Activated CD4-positive, alpha-beta memory T cell treated with anti-CD3 and anti-CD28 coated beads for 36 hours (primary cell): ENCODE data around the gene ASPSCR1. TPM values are rescaled to one million over a fixed set of nuclear protein-coding genes. Genes with fewer than 3 reads are reported as not detected.

Experiments used
- CTCF ChIA-PET: fragments of 350-600 bp; sonication (Branson Sonifier 250); formaldehyde crosslinking; loops from one replicate; lab custom pipeline; 2021; ENCODE audit warnings: antibody characterized with exemption, inconsistent platforms; lab: Charles Lee
- POLR2A ChIA-PET: fragments of 350-600 bp; sonication (Branson Sonifier 250); formaldehyde crosslinking; loops from one replicate; lab custom pipeline; 2021; ENCODE audit warnings: antibody characterized with exemption; lab: Charles Lee
- DNase-seq: peaks from one replicate; pipeline ENCODE4 v3.0.0-alpha.2; 2020
- H3K27ac Mint-ChIP-seq: one replicate; pipeline ENCODE4 v1.8.0; 2021; ENCODE audit warnings: mixed read lengths
- H3K27me3 Mint-ChIP-seq: one replicate; pipeline ENCODE4 v1.8.0; 2021; ENCODE audit warnings: mixed read lengths
- H3K36me3 Mint-ChIP-seq: one replicate; pipeline ENCODE4 v1.8.0; 2021; ENCODE audit warnings: mixed read lengths
- H3K4me1 Mint-ChIP-seq: one replicate; pipeline ENCODE4 v1.8.0; 2021; ENCODE audit warnings: low read depth, mixed read lengths
- H3K4me3 Mint-ChIP-seq: one replicate; pipeline ENCODE4 v1.8.0; 2021; ENCODE audit warnings: mild to moderate bottlenecking, mixed read lengths
- H3K9me3 Mint-ChIP-seq: one replicate; pipeline ENCODE4 v1.8.0; 2021; ENCODE audit warnings: mixed read lengths
- intact Hi-C: fragments of 100-400 bp; cut with micrococcal nuclease; formaldehyde crosslinking; loops from one replicate; pipeline ENCODE4 v1.15.1; 2023
- total RNA-seq, 2 experiments: library from RNA; stranded (reverse); gene quantifications; one replicate each; pipeline ENCODE4 v1.2.3, GENCODE V29; 2021

ASPSCR1 gene
- total RNA-seq, 2 experiments from 2014 or later, result 25.4 to 27.1 TPM

DNA sequence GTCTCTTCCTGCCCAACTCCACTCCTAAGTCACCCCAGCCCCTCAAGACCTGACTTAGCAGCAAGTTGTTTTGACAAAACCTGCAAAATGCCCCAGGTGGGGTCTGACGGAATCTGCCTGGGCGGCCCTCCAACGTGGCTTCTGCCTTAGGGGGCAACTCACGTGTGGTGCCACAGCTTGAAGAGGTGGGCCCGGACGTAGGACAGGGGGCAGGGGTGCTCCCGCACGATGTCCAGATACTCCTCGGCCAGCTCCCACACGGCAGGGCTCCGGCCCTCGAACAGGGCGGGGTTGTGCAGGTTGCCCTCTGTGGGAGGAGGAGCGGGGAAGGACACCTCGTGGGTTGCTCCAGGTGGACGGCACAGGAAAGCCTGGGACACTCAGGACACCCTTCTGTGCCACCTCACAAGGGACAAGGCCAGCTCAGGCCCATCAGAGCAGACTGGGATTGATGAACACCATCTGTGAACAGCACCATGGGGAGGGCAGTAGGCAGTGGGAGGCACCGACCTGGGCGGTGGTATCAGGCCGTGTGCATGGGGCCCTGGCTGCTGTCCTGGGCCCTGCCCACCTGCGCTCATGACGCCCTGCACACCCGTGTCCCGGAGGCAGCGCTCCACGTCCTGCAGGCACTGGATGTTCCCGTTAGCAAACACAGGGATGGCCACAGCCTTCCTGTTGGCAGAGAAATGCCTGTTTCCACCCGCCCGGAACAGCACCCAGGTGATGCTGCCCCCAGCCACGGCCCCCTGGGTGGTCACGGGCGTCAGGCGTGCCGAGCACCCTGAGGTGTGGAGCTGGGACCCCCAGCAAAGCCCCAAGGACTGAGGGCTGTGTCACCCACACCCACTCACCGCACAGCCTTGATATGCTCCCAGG, 83.9 kb downstream of the ASPSCR1 start:
- intact Hi-C loops, result loop anchor here (10.0 kb wide), 1 partner anchor 94 kb away; no protein-coding TSS in a partner anchor
- no peaks in the 10 kb centered on the region for H3K9me3 Mint-ChIP-seq
- ChIA-PET POLR2A (no interaction called here), CTCF (no interaction called here)
- no peaks in the 10 kb centered on the region for H3K27me3 Mint-ChIP-seq
- H3K36me3 Mint-ChIP-seq, result peaks cover 8% of the 10 kb centered on the region
- peaks cover 6% of the 10 kb centered on the region for H3K4me1 Mint-ChIP-seq
- no peak overlapping the region for H3K4me3 Mint-ChIP-seq
- DNase-seq, result no peak
- no peak overlapping the region for H3K27ac Mint-ChIP-seq

DNA sequence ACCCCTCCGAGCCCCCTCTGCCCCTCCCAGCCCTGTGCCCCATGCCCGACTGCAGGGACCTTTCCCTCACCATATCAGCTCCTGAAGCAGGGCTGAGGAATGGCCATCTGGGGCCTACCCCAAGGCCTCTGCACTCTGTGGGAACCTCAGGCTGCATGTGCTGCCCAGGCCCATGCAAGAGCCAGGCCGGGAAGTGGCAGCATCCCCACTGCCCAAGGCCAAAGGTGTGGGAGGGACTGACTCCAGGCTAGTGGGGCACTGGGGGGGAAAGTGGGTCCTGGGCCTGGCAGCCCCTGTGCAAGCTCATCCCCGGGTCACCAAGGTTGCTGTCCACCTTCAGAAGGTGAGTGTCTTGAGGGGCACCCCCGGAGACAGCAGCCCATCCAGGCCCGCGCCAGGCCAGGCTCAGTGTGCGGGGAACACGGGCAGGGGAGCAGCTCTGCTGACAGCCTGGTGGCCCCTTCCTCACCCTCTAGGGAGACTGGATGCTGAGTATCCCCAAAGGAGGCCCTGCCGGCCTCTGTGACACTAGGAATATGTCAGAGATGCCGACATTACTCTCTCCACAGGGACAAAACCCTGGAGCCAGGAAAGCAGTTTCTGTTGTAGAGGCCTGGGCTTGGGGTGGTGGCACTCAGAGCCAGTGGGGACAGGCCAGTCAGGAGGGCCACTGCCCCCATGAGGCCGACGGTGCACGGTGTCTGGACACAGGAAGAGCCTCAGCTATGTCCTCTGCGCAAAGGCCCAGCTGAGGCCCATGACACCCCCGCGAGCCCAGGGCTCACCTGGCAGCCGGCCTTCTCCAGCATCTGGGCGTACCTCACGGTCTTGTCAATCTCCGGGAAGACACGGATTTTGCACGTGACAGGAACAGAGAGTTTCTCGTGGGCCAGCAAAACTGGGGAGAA, 84.9 kb downstream of the ASPSCR1 start:
- peaks cover 9% of the 10 kb centered on the region for H3K4me1 Mint-ChIP-seq
- H3K36me3 Mint-ChIP-seq, result peaks cover 8% of the 10 kb centered on the region
- ChIA-PET CTCF (interaction anchor here (4.4 kb wide), 1 partner anchor 32 kb away, joined by 17 read pairs; no protein-coding TSS in a partner anchor), POLR2A (no interaction called here)
- H3K27ac Mint-ChIP-seq, result no peak overlapping the region
- DNase-seq, result no peak
- no peaks in the 10 kb centered on the region for H3K27me3 Mint-ChIP-seq
- H3K9me3 Mint-ChIP-seq, result no peaks in the 10 kb centered on the region
- intact Hi-C loops, result loop anchor here (10.0 kb wide), 1 partner anchor 92 kb away; no protein-coding TSS in a partner anchor
- no peak overlapping the region for H3K4me3 Mint-ChIP-seq

DNA sequence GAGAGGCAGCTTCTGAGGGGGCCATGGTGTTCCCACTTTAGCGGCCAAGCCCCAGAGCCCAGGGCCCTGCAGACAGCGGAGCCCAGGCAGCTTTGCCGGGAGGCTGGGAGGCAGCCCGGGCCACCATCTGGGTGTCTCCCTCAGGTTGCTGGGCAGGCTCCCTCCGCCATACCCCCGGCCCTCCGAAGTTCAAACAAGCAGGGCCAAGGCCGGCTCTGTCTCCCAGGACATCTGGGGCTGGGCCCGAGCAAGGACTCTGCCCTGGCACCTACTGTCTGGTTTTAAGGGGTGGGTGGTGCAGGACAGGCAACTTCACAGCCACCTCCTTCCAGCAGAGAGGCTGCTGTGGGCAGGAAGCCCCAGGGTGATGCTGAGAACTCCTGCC, 85.5 kb downstream of the ASPSCR1 start:
- no peaks in the 10 kb centered on the region for H3K27me3 Mint-ChIP-seq
- no peak for DNase-seq
- CTCF ChIA-PET, result interaction anchor here (4.4 kb wide), 1 partner anchor 33 kb away, joined by 17 read pairs; no protein-coding TSS in a partner anchor
- intact Hi-C loops, result loop anchor here (10.0 kb wide), 1 partner anchor 92 kb away; no protein-coding TSS in a partner anchor
- H3K4me1 Mint-ChIP-seq, result peaks cover 9% of the 10 kb centered on the region
- no peak overlapping the region for H3K4me3 Mint-ChIP-seq
- H3K9me3 Mint-ChIP-seq, result no peaks in the 10 kb centered on the region
- POLR2A ChIA-PET, result no interaction called here
- H3K27ac Mint-ChIP-seq, result no peak overlapping the region
- peaks cover 4% of the 10 kb centered on the region for H3K36me3 Mint-ChIP-seq

DNA sequence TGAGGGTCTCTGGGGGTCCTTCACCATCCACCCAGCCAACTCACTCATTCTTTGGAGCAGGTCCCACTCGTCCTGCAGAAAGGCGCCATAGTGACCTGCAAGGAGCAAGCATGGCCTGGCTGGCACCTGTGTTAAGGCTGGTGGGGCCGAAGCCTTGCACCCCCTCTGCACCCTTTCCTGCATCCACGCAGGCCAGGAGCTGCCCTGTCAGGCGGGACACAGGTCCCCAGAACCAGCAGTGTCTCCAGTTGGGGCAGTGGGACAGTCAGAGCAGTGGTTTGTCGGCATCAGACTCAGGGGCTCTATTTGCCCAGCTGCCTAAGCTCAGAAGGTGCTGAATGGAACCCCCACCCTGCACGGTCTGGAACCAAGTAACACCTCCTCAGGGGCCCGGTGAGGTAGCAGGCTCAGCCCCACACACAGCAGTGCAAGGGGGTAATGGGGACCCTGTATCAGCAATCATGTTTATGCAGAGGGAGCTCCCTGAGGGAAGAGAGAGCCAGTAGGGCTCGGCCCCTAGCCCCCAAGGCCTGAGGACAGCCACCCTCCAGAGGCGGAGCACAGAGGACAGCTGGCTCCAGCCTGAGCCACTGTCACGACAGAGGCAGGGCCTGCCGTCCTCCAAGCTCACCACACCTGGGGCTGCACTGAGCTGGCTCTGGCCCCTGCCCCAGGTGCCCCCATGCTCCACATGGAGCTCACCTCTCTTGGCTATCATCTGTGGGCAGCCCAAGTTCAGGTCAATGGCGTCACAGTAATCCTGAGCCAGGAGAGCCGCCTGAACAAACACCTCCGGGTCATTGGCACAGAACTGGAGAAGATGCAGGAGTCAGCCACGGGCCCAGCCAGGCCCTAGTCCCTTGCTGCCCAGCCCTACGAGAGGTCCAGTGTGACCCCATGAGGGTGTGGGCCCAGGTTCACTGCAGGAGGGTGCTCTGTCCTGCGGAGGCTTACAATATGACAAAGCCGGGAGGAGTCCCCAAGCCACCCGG, 86.3 kb downstream of the ASPSCR1 start:
- peak overlapping the region; percentile 23 for H3K27ac Mint-ChIP-seq
- POLR2A ChIA-PET, result interaction anchor here (1.0 kb wide), 1 partner anchor 12 kb away, joined by 3 read pairs; the partner anchor contains the start of genes GPS1 and RFNG
- no peaks in the 10 kb centered on the region for H3K27me3 Mint-ChIP-seq
- CTCF ChIA-PET, result interaction anchor here (4.4 kb wide), 1 partner anchor 33 kb away, joined by 17 read pairs; no protein-coding TSS in a partner anchor
- no peak for DNase-seq
- peaks cover 9% of the 10 kb centered on the region for H3K4me1 Mint-ChIP-seq
- intact Hi-C loops, result loop anchor here (10.0 kb wide), 1 partner anchor 91 kb away; no protein-coding TSS in a partner anchor
- peaks cover 2% of the 10 kb centered on the region for H3K36me3 Mint-ChIP-seq
- H3K9me3 Mint-ChIP-seq, result no peaks in the 10 kb centered on the region
- H3K4me3 Mint-ChIP-seq, result peak overlapping the region; percentile 72

DNA sequence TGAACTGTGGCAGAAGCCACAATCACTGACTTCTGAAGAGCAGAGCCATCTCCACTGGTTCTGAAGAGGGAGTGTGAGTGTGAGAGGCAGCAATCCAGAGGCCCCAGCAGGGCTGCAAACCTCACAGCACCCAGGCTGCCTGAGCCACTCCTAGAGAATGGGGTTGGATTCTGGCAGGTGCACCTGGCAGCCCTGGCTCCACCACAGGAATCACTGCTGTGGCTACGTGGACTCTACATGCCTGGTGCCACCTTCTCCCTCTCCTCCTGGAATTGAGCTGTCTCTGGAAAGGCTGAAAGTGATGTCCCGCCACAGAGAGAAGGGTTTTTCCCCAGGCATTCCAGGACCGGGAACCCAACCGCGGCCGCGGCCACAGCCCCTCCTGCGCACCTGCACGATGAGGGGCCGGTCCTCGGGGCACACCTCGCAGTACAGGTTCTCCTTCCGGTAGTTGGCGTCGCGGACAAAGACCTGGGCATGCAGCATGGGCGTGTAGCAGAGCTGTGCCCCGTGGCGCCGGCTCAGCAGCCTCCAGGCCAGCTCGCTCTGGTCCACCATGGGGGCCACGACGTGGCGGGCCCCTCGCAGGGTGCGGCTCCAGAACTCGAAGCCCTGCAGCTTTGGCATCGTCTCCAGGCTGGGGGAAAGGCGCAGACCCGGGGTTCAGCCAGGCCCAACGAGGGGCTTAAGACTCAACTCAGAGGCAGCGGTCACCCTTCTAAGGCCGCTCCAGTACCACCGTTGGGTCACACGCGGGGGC, 87.2 kb downstream of the ASPSCR1 start:
- H3K9me3 Mint-ChIP-seq, result no peaks in the 10 kb centered on the region
- POLR2A ChIA-PET, result interaction anchor here (1.0 to 2.3 kb wide), 4 partner anchors 13 to 29 kb away, joined by 3 to 5 read pairs (median 4); partner anchors contain the start of genes DCXR, GPS1 and RFNG
- CTCF ChIA-PET, result interaction anchor here (0.9 to 4.4 kb wide), 2 partner anchors 34 to 105 kb away, joined by 3 to 17 read pairs; no protein-coding TSS in a partner anchor
- peak overlapping the region; percentile 23 for H3K27ac Mint-ChIP-seq
- H3K4me3 Mint-ChIP-seq, result peak overlapping the region; percentile 72
- intact Hi-C loops, result loop anchor here (10.0 kb wide), 1 partner anchor 90 kb away; no protein-coding TSS in a partner anchor
- no peaks in the 10 kb centered on the region for H3K27me3 Mint-ChIP-seq
- peaks cover 9% of the 10 kb centered on the region for H3K4me1 Mint-ChIP-seq
- DNase-seq, result no peak
- peaks cover 2% of the 10 kb centered on the region for H3K36me3 Mint-ChIP-seq

DNA sequence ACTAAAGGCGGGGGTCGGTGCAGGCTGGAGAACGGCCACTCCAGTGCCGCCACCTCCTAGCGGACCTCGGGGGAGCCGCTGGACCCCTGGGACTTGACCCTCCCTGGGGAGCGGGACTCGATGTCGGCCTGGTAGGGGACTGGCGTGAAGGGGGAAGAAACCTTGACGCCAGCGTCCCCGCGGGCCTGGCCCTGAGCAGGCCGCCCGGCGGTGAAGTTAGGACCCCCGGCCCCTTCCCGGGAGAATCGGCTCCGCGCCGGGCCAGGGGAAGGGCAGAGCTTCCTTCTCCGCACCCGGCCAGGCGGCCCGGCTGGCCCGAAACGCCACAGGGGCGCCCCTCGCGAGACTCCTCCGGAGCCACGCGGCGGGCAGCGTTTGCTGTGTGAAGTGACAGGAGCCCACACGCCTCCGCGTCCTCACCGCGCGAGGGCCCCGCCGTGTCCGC, 87.8 kb downstream of the ASPSCR1 start:
- intact Hi-C loops, result loop anchor here (10.0 kb wide), 1 partner anchor 90 kb away; no protein-coding TSS in a partner anchor
- H3K4me3 Mint-ChIP-seq, result peak overlapping the region; percentile 72
- CTCF ChIA-PET, result interaction anchor here (0.6 to 4.4 kb wide), 3 partner anchors 35 to 196 kb away, joined by 3 to 17 read pairs (median 3); no protein-coding TSS in a partner anchor
- no peak overlapping the region for H3K27ac Mint-ChIP-seq
- peaks cover 9% of the 10 kb centered on the region for H3K4me1 Mint-ChIP-seq
- peaks cover 2% of the 10 kb centered on the region for H3K36me3 Mint-ChIP-seq
- H3K9me3 Mint-ChIP-seq, result no peaks in the 10 kb centered on the region
- no peaks in the 10 kb centered on the region for H3K27me3 Mint-ChIP-seq
- POLR2A ChIA-PET, result interaction anchor here (0.6 to 2.3 kb wide), 6 partner anchors 8 to 33 kb away, joined by 3 to 5 read pairs (median 4); partner anchors contain the start of gene DCXR
- peak; percentile 39 for DNase-seq

DNA sequence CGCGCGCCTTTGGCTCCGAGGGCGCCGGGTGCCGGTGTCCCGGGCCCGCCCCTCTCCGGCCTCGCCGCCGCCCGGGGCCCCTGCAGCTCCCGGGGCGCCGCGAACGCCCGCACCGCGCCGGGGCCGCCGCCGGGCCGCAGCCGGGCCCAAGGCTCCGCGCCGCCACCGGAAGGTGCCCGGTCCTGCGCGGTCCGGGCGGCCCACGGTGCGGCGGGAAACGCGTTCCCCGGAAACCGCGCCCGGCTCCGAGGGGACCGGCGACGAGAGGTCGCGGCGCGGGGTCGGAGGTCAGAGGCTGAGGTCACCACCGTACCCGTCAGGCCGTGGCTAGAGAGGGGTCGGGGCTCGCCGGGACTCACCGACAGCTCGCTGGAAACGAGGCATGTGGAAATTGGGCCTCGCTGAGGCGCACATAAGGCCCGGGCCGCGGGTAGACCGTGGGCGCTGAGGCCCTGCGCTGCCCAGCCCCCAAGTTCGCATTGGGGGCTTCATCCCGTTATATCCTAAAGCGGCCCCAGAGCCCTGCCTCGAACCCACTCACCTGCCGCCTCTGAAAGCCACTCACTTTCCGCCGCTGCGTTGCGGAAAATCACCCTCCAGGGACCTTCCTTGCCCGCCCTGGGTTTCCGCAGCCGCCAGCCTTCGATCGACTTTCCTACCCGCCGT, 88.3 kb downstream of the ASPSCR1 start, which contains the start of gene DUS1L:
TSS of gene DUS1L (minus strand) at position 167 of the 666 bp plus-strand sequence. CDS start 745 bp downstream, outside the sequence.
- no peaks in the 10 kb centered on the region for H3K27me3 Mint-ChIP-seq
- H3K27ac Mint-ChIP-seq, result peak within 1 kb of the TSS; percentile 82
- H3K36me3 Mint-ChIP-seq, result peaks cover 2% of the 10 kb centered on the region
- DNase-seq, result peak; percentile 78
- ChIA-PET POLR2A (interaction anchor here (0.6 to 2.3 kb wide), 7 partner anchors 9 to 33 kb away, joined by 3 to 5 read pairs (median 4); partner anchors contain the start of gene DCXR), CTCF (interaction anchor here (0.6 to 4.4 kb wide), 5 partner anchors 35 to 196 kb away, joined by 3 to 17 read pairs (median 4); no protein-coding TSS in a partner anchor)
- peak within 1 kb of the TSS; percentile 85 for H3K4me3 Mint-ChIP-seq
- peaks cover 9% of the 10 kb centered on the region for H3K4me1 Mint-ChIP-seq
- H3K9me3 Mint-ChIP-seq, result no peaks in the 10 kb centered on the region
- intact Hi-C loops, result loop anchor here (10.0 kb wide), 1 partner anchor 89 kb away; no protein-coding TSS in a partner anchor
